ENCODE results near the gene ATG4C.
A peak's percentile ranks its signal among the peaks of the same experiment; 100 is the strongest.

ATG4C gene

GRCh38 chr1:62799688-62800087 is 15.8 kb downstream of the ATG4C start:
- H3K4me3 ChIP-seq (replicated peaks; ENCODE audit: insufficient read depth, low read length), result no peak overlapping the region
- no peak for TF ChIP-seq POLR2AphosphoS5 (IDR thresholded peaks at IDR 0.05; ENCODE audit: low read depth)
- TF ChIP-seq GABPA (IDR thresholded peaks at IDR 0.05; ENCODE audit: low read depth), result no peak
- TF ChIP-seq REST (IDR thresholded peaks at IDR 0.05; ENCODE audit: insufficient replicate concordance, low read depth), result no peak
- no peak for TF ChIP-seq SPI1 (IDR thresholded peaks at IDR 0.05; ENCODE audit: borderline replicate concordance, low read depth)
- TF ChIP-seq CTCF (IDR thresholded peaks at IDR 0.05; ENCODE audit: insufficient read depth, low read length), result no peak
- no peak for DNase-seq (ENCODE audit: low read depth in 1 of 2, low spot score in 1 of 2)
- no peaks in the 10 kb centered on the region for H3K27me3 ChIP-seq (ENCODE audit: insufficient read depth, poor library complexity, severe bottlenecking)
- no peak overlapping the region for H3K27ac ChIP-seq (replicated peaks)

GRCh38 chr1:62800281-62800680 is 16.3 kb downstream of the ATG4C start:
- Histone ChIP-seq H3K27me3 (ENCODE audit: insufficient read depth, poor library complexity, severe bottlenecking) (no peaks in the 10 kb centered on the region), H3K27ac (replicated peaks) (no peak overlapping the region), H3K4me3 (replicated peaks; ENCODE audit: insufficient read depth, low read length) (no peak overlapping the region)
- TF ChIP-seq CTCF (IDR thresholded peaks at IDR 0.05; ENCODE audit: insufficient read depth, low read length), result no peak
- TF ChIP-seq POLR2AphosphoS5 (IDR thresholded peaks at IDR 0.05; ENCODE audit: low read depth), result no peak
- no peak for TF ChIP-seq REST (IDR thresholded peaks at IDR 0.05; ENCODE audit: insufficient replicate concordance, low read depth)
- TF ChIP-seq SPI1 (IDR thresholded peaks at IDR 0.05; ENCODE audit: borderline replicate concordance, low read depth), result no peak
- no peak for TF ChIP-seq GABPA (IDR thresholded peaks at IDR 0.05; ENCODE audit: low read depth)
- DNase-seq (ENCODE audit: low read depth in 1 of 2, low spot score in 1 of 2), result no peak

GRCh38 chr1:62800825-62801306 is 16.9 kb downstream of the ATG4C start:
- Histone ChIP-seq H3K27ac (replicated peaks) (no peak overlapping the region; the same call in 1 of the 2 replicates), H3K27me3 (ENCODE audit: insufficient read depth, poor library complexity, severe bottlenecking) (no peaks in the 10 kb centered on the region), H3K4me3 (replicated peaks; ENCODE audit: insufficient read depth, low read length) (no peak overlapping the region)
- TF ChIP-seq POLR2AphosphoS5 (IDR thresholded peaks at IDR 0.05; ENCODE audit: low read depth) (no peak), REST (IDR thresholded peaks at IDR 0.05; ENCODE audit: insufficient replicate concordance, low read depth) (no peak), SPI1 (IDR thresholded peaks at IDR 0.05; ENCODE audit: borderline replicate concordance, low read depth) (peak; percentile 50), GABPA (IDR thresholded peaks at IDR 0.05; ENCODE audit: low read depth) (no peak), CTCF (IDR thresholded peaks at IDR 0.05; ENCODE audit: insufficient read depth, low read length) (no peak)
- DNase-seq (ENCODE audit: low read depth in 1 of 2, low spot score in 1 of 2), result peak; percentile 18 to 59

All from HL-60 (cell line).